ENCODE data around the gene CLCNKA. TPM values are rescaled to one million over a fixed set of nuclear protein-coding genes. Genes with fewer than 3 reads are reported as not detected.
A peak's percentile ranks its signal among the peaks of the same experiment; 100 is the strongest.

The CLCNKA gene
- total RNA-seq, 2 experiments from 2014 or later = not detected

DNA sequence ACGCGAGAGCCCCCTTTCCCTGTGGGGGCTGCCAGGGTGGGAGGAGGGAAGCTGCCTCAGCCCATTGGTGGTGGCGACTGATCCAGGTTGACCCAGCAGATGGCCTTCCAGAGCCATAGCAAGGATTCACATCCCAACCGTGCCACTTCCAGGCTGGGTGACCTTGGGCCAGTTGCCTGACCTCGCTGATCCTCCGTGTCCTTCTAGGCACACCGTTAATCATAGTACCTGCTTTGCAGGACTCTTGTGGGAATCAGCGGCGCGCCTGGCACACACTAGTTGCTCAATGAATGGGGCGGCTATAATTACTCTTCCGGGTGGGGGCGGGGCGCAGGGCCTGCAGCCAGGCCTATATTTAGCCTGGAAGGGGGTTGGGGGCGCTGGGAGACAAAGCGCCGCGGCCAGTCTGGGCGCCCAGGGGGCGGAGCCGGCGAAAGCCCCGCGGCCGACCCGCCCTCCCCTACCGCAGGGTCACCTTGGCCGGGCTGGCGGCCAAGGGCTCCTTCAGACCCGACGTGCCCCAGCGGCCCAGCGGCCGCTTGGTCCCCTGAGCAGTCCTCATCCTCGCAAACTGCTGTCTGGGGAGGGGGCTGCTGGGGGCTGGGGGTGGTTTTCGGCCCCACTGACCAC lies 9.1 kb upstream of the CLCNKA start:
- Mint-ChIP-seq H3K4me1 (peaks cover 2% of the 10 kb centered on the region), H3K36me3 (ENCODE audit: low read depth) (no peaks in the 10 kb centered on the region), H3K4me3 (peak overlapping the region; percentile 12), H3K27ac (no peak overlapping the region), H3K9me3 (ENCODE audit: low read depth) (no peaks in the 10 kb centered on the region), H3K27me3 (no peaks in the 10 kb centered on the region)
- ATAC-seq (peak; percentile 45), DNase-seq (peak; percentile 64)
- ChIA-PET CTCF (interaction anchor here (0.5 kb wide), 1 partner anchor 164 kb away, joined by 3 read pairs; no protein-coding TSS in a partner anchor), POLR2A (no interaction called here)
- intact Hi-C loops (cut with DNase I, micrococcal nuclease) = loop anchor here in 1 of 2 experiments (1.0 to 5.0 kb wide), 2 partner anchors 44 to 225 kb away; partner anchors contain the start of gene CPLANE2

DNA sequence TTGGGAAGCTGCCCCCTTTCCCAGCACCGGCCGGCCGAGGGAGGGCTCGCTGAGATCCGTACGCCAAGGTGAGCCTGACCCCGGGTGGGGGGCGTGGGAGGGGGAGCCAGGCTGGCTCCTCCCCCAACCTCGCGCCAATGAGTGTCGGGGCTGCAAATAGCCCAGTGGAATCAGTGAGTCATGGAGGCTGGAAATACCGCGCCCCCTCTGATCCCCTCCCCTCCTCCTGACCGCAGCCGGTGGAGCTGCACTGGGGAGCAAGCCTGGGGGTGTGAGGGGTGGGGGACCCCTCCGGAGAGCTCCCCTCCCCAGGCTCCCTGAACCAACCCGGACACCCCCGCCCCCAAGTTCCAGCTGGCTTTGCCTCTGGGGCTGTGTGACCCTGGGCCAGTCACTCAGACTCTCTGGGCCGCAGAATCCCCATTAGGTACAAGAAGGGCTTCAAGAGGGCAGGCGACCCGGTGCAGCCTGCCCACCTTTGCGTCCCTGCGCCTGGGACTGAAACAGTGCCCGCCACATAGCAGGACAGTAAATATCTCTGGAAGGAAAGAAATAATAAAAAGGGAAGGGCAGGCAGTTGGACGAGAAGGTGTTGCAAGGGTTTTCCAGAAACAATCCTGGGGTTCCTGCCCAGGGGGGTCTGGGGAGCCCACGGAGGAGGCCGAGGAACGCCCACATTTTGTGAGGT lies 8.5 kb upstream of the CLCNKA start:
- intact Hi-C loops (cut with DNase I, micrococcal nuclease) = loop anchor here in 1 of 2 experiments (1.0 to 5.0 kb wide), 2 partner anchors 43 to 224 kb away; partner anchors contain the start of gene CPLANE2
- Mint-ChIP-seq H3K4me1 (peaks cover 2% of the 10 kb centered on the region), H3K36me3 (ENCODE audit: low read depth) (no peaks in the 10 kb centered on the region), H3K27ac (no peak overlapping the region), H3K27me3 (no peaks in the 10 kb centered on the region), H3K9me3 (ENCODE audit: low read depth) (no peaks in the 10 kb centered on the region), H3K4me3 (no peak overlapping the region)
- ChIA-PET POLR2A (no interaction called here), CTCF (interaction anchor here (0.5 to 1.5 kb wide), 2 partner anchors 41 to 164 kb away, joined by 3 read pairs; no protein-coding TSS in a partner anchor)
- DNase-seq (peak; percentile 79), ATAC-seq (peak; percentile 70)

DNA sequence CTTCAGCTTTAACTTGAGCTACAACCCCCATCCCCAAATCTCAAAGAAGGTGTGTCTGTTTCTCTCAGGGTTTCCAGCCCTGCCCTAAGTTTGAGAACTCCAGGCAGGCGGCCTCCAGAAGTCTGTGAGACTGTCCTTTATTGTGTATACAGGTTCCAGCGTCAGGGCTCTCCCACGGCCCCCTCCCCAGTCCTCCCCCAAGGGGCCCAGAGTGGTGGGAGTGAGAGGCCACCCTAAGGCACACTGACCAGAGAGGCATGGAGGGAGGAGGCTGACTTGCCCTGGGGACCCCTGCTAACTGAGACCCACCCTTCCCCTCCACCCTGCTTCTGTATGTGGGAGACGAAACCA lies 8.0 kb upstream of the CLCNKA start:
- Mint-ChIP-seq H3K9me3 (ENCODE audit: low read depth) (no peaks in the 10 kb centered on the region), H3K36me3 (ENCODE audit: low read depth) (no peaks in the 10 kb centered on the region), H3K27me3 (no peaks in the 10 kb centered on the region), H3K4me1 (peaks cover 2% of the 10 kb centered on the region), H3K4me3 (no peak overlapping the region), H3K27ac (no peak overlapping the region)
- DNase-seq (no peak), ATAC-seq (no peak)
- intact Hi-C loops (cut with DNase I, micrococcal nuclease) = loop anchor here in 1 of 2 experiments (1.0 to 5.0 kb wide), 2 partner anchors 42 to 223 kb away; partner anchors contain the start of gene CPLANE2
- POLR2A ChIA-PET = no interaction called here
- CTCF ChIA-PET = interaction anchor here (0.6 to 1.5 kb wide), 2 partner anchors 41 to 46 kb away, joined by 3 read pairs; no protein-coding TSS in a partner anchor

DNA sequence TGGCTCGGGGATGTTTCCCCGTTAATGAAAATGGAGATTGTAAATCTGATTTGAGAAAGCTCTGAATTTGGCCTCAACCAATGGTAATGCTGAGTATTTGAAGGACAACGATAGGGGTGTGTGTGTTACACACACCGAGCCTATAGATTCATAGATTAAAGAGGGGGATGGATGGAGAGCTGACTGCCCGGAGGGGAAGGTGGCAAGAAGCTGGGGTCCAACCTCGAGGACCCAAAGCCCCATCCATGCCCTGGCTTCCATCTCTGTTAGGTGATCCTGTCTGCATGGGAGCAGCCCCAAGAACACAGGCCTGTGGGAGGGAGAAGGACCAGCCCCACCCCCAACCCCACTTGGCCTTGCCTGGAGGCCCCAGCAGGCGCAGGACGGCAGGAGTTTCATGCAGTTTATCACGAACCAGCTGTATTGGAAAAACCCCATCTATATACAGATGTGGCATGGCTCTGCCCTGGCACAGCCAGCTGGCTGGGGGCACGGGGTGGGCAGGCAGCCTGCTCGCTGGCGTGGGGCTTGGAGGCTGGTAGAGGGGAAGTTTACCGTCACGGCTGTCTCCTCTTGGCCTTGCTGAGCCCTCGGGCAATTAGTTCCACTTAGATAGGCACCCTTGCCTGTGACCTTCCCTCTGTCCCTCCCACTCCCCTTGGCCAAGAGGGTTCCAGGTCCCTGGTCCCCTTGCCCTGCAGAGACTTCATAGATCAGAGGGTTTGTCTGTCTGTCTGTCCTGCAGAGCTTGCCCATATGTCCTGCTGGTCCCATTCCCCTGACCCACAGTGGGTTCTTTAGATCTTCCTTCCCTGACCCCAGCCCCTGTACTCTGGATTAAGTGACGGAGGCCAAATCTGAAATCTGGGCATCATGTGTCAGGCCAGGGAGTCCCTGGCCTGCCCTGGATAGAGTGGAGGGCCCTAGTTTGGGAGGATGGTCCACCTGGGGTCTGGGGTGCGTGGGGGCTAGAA lies 7.0 kb upstream of the CLCNKA start:
- intact Hi-C loops (cut with DNase I, micrococcal nuclease) = loop anchor here in 1 of 2 experiments (5.0 kb wide), 1 partner anchor 223 kb away; the partner anchor contains the start of gene CPLANE2
- Mint-ChIP-seq H3K9me3 (ENCODE audit: low read depth) (no peaks in the 10 kb centered on the region), H3K4me1 (peaks cover 2% of the 10 kb centered on the region), H3K27ac (no peak overlapping the region), H3K27me3 (no peaks in the 10 kb centered on the region), H3K4me3 (no peak overlapping the region), H3K36me3 (ENCODE audit: low read depth) (no peaks in the 10 kb centered on the region)
- DNase-seq = no peak
- POLR2A ChIA-PET = no interaction called here
- no peak for ATAC-seq
- CTCF ChIA-PET = interaction anchor here (0.6 to 1.5 kb wide), 3 partner anchors 20 to 45 kb away, joined by 3 read pairs; no protein-coding TSS in a partner anchor

DNA sequence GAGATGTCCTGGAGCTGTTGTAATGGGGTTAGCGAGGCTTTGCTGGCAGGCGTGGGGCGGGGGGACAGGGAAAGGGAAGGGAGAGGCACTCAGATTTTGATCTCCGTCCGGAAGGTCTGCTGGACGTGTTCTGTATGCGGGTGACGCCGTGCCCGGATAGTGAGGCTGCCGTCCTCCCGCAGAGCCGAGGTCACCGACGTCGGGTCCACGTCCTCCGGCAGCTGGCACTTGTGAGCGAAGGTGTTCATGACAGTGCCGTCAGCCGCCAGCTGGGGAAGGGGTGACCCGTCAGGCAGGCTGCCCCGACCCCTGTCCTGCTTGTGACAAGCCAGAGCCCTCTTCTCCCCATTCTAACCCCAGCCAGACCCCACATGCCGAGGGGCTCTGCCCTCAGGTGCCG lies 6.3 kb upstream of the CLCNKA start:
- Mint-ChIP-seq H3K4me3 (no peak overlapping the region), H3K36me3 (ENCODE audit: low read depth) (no peaks in the 10 kb centered on the region), H3K27ac (no peak overlapping the region), H3K9me3 (ENCODE audit: low read depth) (no peaks in the 10 kb centered on the region), H3K27me3 (no peaks in the 10 kb centered on the region), H3K4me1 (peaks cover 2% of the 10 kb centered on the region)
- ATAC-seq = no peak
- CTCF ChIA-PET = interaction anchor here (0.7 kb wide), 1 partner anchor 21 kb away, joined by 3 read pairs; no protein-coding TSS in a partner anchor
- POLR2A ChIA-PET = no interaction called here
- intact Hi-C loops (cut with DNase I, micrococcal nuclease) = no loop called here
- DNase-seq = no peak

DNA sequence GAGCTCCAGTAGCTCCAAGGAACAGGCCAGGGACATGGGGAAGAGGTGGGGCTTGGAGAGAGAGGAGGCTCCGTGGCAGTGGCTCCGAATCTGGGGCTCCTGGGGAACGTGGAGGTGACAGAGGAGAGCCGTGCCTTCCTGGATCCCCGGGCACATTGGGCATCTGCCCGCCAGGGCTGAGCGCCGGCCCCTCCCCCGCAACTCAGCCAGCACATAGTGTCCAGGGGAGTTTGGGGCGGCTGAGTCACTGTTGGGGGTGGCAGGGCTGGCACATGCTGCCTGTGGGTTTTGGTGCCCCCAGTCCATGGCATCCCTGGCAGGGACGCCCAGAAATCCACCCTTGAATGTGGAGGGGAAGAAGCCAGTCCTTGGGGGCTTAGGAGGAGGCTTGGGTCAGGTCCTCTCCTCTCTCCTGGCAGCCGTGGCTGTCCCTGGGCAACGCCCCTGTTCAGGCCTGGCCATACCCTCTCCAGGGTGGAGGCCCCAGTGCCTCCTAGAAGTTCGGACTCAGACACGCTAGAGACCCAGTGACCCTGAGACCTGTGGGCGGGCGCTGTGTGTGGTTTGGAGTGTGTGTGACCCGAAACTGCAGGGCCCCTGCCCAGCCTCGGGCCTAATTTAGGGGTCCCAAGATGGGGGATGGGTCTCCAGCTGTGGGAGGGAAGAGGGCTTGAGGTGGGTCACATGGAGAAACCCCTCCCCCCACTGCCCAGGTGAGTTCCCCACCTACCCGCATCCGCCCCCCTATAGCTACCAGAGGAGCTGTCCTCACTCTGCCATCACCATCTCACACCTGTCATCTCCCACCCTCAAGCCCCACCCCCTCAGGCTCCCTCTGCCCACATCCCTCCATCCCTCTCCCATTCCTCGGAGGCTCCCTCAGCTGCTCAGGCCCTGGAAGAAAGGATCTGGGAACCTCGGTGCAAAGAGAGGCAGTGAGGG lies 5.6 kb upstream of the CLCNKA start:
- H3K4me1 Mint-ChIP-seq = peaks cover 2% of the 10 kb centered on the region
- ATAC-seq = no peak
- H3K9me3 Mint-ChIP-seq (ENCODE audit: low read depth) = no peaks in the 10 kb centered on the region
- CTCF ChIA-PET = interaction anchor here (0.6 to 0.8 kb wide), 4 partner anchors 11 to 366 kb away, joined by 3 to 4 read pairs (median 3); no protein-coding TSS in a partner anchor
- no peak overlapping the region for H3K27ac Mint-ChIP-seq
- intact Hi-C loops (cut with DNase I, micrococcal nuclease) = no loop called here
- no peaks in the 10 kb centered on the region for H3K36me3 Mint-ChIP-seq (ENCODE audit: low read depth)
- DNase-seq = no peak
- H3K27me3 Mint-ChIP-seq = no peaks in the 10 kb centered on the region
- POLR2A ChIA-PET = no interaction called here
- no peak overlapping the region for H3K4me3 Mint-ChIP-seq

DNA sequence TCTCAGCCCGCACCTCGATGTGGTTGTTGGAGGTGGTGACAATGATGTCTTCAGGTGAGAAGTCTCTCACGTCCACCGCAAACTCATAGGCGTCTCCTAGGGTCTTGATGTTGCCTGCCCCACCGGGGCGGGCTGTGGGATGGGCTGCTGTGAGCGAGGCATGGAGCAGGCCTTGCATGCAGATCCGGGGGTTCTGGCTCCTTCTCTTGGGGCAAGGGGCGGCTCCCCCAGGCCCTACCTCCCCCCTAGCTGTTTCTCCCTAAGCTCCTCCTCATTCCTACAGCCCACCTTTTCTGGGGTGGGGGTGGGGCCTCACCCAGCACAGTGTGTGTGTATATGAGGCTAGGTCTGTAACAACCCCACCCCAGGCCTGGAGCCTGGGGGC lies 4.8 kb upstream of the CLCNKA start:
- H3K4me3 Mint-ChIP-seq = no peak overlapping the region
- intact Hi-C loops (cut with DNase I, micrococcal nuclease) = no loop called here
- no peaks in the 10 kb centered on the region for H3K27me3 Mint-ChIP-seq
- DNase-seq = no peak
- no peaks in the 10 kb centered on the region for H3K36me3 Mint-ChIP-seq (ENCODE audit: low read depth)
- H3K27ac Mint-ChIP-seq = no peak overlapping the region
- no peak for ATAC-seq
- CTCF ChIA-PET = interaction anchor here (0.6 to 1.2 kb wide), 3 partner anchors 8 to 367 kb away, joined by 3 read pairs; no protein-coding TSS in a partner anchor
- POLR2A ChIA-PET = no interaction called here
- H3K9me3 Mint-ChIP-seq (ENCODE audit: low read depth) = no peaks in the 10 kb centered on the region
- peaks cover 2% of the 10 kb centered on the region for H3K4me1 Mint-ChIP-seq

DNA sequence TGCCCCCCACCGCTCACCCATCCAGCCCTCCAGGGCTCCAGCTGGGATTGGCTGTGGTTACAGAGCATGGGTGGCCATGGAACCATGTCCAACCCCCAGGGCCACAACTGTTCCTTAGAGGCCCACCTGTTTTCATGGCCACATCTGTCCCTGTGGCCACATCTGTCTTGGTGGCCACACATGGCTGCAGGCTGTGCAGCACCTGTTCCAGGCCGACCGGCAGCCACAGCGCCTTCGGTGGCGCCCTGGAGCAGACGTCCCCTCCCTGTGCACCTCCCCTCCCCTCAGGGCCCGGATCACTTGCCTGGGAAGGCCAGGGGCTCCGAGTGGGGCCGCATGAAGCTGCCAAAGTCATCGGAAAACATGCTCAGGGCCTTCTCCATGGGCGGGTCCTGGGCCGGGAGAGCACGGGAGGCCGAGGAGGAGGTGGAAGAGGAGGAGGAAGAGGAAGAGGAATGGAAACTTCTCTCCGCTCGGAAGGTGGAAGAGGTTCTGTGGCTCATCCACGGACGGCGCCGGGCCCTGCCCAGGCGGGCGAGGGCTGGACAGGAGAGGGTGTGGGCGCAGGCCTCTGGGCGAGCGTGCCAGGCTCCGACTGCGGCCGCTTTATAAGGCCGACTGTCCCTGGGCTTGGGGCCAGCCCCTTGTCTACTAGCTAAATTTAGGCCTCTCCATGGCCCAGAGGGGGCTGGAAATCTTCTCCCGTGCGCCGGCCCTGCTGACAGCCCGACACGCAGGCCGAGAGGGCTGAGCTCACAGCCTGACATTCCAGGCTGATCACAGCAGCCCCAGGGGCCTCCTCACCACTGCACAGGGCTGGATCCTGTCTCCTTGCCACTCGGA lies 4.2 kb upstream of the CLCNKA start, which contains the start of gene HSPB7:
TSS of gene HSPB7 (minus strand) at position 583 of the 843 bp plus-strand sequence. CDS start at position 503, 80 bp downstream.
- ChIA-PET CTCF (interaction anchor here (0.6 to 1.2 kb wide), 3 partner anchors 8 to 226 kb away, joined by 3 read pairs; no protein-coding TSS in a partner anchor), POLR2A (no interaction called here)
- H3K4me3 Mint-ChIP-seq = no peak within 1 kb of the TSS
- DNase-seq = no peak
- no peaks in the 10 kb centered on the region for H3K36me3 Mint-ChIP-seq (ENCODE audit: low read depth)
- no peaks in the 10 kb centered on the region for H3K9me3 Mint-ChIP-seq (ENCODE audit: low read depth)
- intact Hi-C loops (cut with DNase I, micrococcal nuclease) = no loop called here
- no peak for ATAC-seq
- peaks cover 2% of the 10 kb centered on the region for H3K4me1 Mint-ChIP-seq
- H3K27ac Mint-ChIP-seq = no peak within 1 kb of the TSS
- no peaks in the 10 kb centered on the region for H3K27me3 Mint-ChIP-seq

DNA sequence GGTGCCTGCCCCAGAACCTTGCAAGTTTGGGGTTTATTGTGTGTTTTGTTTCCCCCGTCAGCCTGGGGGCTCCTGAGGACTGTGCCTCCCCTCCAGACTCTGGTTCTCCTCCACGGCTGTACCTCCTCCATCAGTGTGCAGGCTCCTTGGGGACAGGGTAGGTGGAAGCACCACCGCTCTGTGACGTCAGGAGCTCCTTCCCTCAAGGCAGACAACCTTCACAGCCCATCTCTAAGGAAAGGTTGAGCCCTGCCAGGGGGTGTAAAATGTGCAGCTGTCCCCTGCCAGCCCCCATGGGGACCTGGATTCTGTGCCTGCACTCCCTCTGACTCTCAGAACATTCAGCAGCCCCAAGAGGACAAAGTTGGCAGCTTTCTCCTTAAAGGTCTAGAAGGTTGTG lies 3.5 kb upstream of the CLCNKA start:
- H3K27me3 Mint-ChIP-seq = no peaks in the 10 kb centered on the region
- intact Hi-C loops (cut with DNase I, micrococcal nuclease) = no loop called here
- peaks cover 2% of the 10 kb centered on the region for H3K4me1 Mint-ChIP-seq
- no peak overlapping the region for H3K27ac Mint-ChIP-seq
- ChIA-PET CTCF (interaction anchor here (0.6 to 1.2 kb wide), 3 partner anchors 9 to 227 kb away, joined by 3 read pairs; no protein-coding TSS in a partner anchor), POLR2A (no interaction called here)
- H3K36me3 Mint-ChIP-seq (ENCODE audit: low read depth) = no peaks in the 10 kb centered on the region
- H3K4me3 Mint-ChIP-seq = no peak overlapping the region
- H3K9me3 Mint-ChIP-seq (ENCODE audit: low read depth) = no peaks in the 10 kb centered on the region
- no peak for DNase-seq
- ATAC-seq = no peak

Data from activated CD4-positive, alpha-beta T cell treated with anti-CD3 and anti-CD28 coated beads for 36 hours (primary cell).